Measurements from ENCODE around the gene RIMKLB.

DNA sequence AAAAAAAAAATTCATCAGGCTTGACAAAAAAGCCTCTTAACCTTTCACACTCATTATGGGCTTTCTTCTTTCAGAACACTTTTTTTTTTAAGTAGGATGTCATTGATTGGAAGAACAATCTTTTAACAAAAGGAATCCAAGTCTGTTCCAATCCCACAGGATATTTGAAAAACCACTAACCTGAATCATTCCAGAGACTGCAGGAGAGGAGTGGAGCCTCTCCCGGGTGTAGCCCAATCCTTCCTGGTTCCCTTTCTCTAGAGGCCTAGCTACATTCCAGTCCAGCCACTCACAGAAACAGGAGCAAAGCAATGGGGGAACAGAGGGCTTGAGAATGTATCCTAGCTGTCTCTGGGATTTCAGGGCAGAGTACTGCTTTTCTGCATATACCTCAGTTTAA is 39.4 kb upstream of the RIMKLB start:
- TF ChIP-seq ZNF384 (IDR thresholded peaks at IDR 0.05): no peak
- no peak for TF ChIP-seq FOXM1 (IDR thresholded peaks at IDR 0.05; ENCODE audit: borderline replicate concordance)

All from HEK293T (cell line).